Measurements from ENCODE around the gene SLC35F1. TPM values are rescaled to one million over a fixed set of nuclear protein-coding genes. Genes with fewer than 3 reads are reported as not detected.

The SLC35F1 gene
- total and polyA plus RNA-seq, 10 of the 15 experiments (the other 5 are each of a cell fraction or from before 2014, with no cell fraction given) = 0.01 TPM; not detected in 9

DNA sequence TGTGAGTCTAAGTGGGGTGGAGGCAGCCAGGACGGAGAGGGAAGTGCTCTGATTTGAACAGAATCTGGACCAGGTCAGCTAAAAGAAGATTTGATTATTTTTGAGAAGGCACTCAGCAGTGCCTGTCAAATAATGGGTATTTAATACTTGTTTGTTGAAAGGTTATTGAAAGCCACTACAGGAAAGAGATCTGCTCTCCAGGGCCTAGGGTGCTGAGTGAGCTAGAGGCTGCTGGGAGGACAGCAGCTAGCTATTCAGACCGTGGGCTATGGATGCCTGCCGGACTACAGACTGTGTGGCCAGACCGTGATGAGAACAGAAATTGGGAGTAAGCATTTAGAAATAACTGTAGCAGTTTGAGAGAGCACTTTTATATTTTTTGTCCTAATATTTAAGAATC, 8.8 kb downstream of the SLC35F1 start:
- no peak overlapping the region for H3K27ac ChIP-seq (ENCODE audit: control insufficient read depth, insufficient read depth)
- H2AFZ ChIP-seq (ENCODE audit: control insufficient read depth, low read depth, low read length) = no peak overlapping the region
- intact Hi-C loops (cut with micrococcal nuclease; ENCODE audit: unreplicated experiment) (no loop called here), in situ Hi-C loops (cut with MboI) (no loop called here)
- POLR2A ChIA-PET = no interaction called here
- RAD21 ChIA-PET (ENCODE audit: unreplicated experiment) = no interaction called here
- H3K9ac ChIP-seq (ENCODE audit: control insufficient read depth, insufficient read depth, low read length) = no peak overlapping the region
- H3K36me3 ChIP-seq (ENCODE audit: control insufficient read depth in 2 of 2, insufficient read depth in 2 of 2, low read length in 1 of 2) = no peaks in the 10 kb centered on the region
- ATAC-seq (no peak), FAIRE-seq (no peak), DNase-seq (ENCODE audit: low read depth, low spot score) (no peak)
- H3K4me1 ChIP-seq (ENCODE audit: control insufficient read depth, insufficient read depth, low read length) = no peaks in the 10 kb centered on the region
- H3K79me2 ChIP-seq (ENCODE audit: control insufficient read depth, insufficient read depth, low read length) = no peaks in the 10 kb centered on the region
- no peaks in the 10 kb centered on the region for H3K9me3 ChIP-seq (replicated peaks; ENCODE audit: control insufficient read depth, insufficient read depth, low read length)
- SMC1A ChIA-PET (ENCODE audit: uncharacterized antibody, unreplicated experiment) = no interaction called here
- no TSS peak for BruUV-seq (replicated peaks)
- CTCF ChIA-PET = no interaction called here
- no peak overlapping the region for H3K4me2 ChIP-seq (ENCODE audit: control insufficient read depth, insufficient read depth)
- no peak overlapping the region for H3K4me3 ChIP-seq
- H4K20me1 ChIP-seq (ENCODE audit: control insufficient read depth, insufficient read depth) = no peaks in the 10 kb centered on the region
- TF ChIP-seq, protein P1, sequence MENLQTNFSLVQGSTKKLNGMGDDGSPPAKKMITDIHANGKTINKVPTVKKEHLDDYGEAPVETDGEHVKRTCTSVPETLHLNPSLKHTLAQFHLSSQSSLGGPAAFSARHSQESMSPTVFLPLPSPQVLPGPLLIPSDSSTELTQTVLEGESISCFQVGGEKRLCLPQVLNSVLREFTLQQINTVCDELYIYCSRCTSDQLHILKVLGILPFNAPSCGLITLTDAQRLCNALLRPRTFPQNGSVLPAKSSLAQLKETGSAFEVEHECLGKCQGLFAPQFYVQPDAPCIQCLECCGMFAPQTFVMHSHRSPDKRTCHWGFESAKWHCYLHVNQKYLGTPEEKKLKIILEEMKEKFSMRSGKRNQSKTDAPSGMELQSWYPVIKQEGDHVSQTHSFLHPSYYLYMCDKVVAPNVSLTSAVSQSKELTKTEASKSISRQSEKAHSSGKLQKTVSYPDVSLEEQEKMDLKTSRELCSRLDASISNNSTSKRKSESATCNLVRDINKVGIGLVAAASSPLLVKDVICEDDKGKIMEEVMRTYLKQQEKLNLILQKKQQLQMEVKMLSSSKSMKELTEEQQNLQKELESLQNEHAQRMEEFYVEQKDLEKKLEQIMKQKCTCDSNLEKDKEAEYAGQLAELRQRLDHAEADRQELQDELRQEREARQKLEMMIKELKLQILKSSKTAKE (IDR thresholded peaks at IDR 0.05; ENCODE audit: low read depth, poor library complexity, severe bottlenecking) = no peak
- TF ChIP-seq DPF2 (IDR thresholded peaks at IDR 0.05) = no peak
- TF ChIP-seq, protein P2, sequence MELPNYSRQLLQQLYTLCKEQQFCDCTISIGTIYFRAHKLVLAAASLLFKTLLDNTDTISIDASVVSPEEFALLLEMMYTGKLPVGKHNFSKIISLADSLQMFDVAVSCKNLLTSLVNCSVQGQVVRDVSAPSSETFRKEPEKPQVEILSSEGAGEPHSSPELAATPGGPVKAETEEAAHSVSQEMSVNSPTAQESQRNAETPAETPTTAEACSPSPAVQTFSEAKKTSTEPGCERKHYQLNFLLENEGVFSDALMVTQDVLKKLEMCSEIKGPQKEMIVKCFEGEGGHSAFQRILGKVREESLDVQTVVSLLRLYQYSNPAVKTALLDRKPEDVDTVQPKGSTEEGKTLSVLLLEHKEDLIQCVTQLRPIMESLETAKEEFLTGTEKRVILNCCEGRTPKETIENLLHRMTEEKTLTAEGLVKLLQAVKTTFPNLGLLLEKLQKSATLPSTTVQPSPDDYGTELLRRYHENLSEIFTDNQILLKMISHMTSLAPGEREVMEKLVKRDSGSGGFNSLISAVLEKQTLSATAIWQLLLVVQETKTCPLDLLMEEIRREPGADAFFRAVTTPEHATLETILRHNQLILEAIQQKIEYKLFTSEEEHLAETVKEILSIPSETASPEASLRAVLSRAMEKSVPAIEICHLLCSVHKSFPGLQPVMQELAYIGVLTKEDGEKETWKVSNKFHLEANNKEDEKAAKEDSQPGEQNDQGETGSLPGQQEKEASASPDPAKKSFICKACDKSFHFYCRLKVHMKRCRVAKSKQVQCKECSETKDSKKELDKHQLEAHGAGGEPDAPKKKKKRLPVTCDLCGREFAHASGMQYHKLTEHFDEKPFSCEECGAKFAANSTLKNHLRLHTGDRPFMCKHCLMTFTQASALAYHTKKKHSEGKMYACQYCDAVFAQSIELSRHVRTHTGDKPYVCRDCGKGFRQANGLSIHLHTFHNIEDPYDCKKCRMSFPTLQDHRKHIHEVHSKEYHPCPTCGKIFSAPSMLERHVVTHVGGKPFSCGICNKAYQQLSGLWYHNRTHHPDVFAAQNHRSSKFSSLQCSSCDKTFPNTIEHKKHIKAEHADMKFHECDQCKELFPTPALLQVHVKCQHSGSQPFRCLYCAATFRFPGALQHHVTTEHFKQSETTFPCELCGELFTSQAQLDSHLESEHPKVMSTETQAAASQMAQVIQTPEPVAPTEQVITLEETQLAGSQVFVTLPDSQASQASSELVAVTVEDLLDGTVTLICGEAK (IDR thresholded peaks at IDR 0.05; ENCODE audit: borderline replicate concordance) = no peak
- TF ChIP-seq CHD1 (IDR thresholded peaks at IDR 0.05; ENCODE audit: low read depth, low read length) = no peak
- TF ChIP-seq KLF5 (IDR thresholded peaks at IDR 0.05; ENCODE audit: partially characterized antibody) = no peak
- no peak for TF ChIP-seq YY1 (IDR thresholded peaks at IDR 0.05; ENCODE audit: low read depth, low read length)
- TF ChIP-seq, protein P3, sequence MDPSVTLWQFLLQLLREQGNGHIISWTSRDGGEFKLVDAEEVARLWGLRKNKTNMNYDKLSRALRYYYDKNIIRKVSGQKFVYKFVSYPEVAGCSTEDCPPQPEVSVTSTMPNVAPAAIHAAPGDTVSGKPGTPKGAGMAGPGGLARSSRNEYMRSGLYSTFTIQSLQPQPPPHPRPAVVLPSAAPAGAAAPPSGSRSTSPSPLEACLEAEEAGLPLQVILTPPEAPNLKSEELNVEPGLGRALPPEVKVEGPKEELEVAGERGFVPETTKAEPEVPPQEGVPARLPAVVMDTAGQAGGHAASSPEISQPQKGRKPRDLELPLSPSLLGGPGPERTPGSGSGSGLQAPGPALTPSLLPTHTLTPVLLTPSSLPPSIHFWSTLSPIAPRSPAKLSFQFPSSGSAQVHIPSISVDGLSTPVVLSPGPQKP (IDR thresholded peaks at IDR 0.05; ENCODE audit: low read depth, low read length) = no peak
- TF ChIP-seq IKZF1 (conservative IDR thresholded peaks at IDR 0.05) = no peak
- no peak for TF ChIP-seq ZZZ3 (IDR thresholded peaks at IDR 0.05; ENCODE audit: control insufficient read depth, insufficient read length, low read depth)
- TF ChIP-seq ASH2L (IDR thresholded peaks at IDR 0.05; ENCODE audit: borderline replicate concordance, low read depth) = no peak
- TF ChIP-seq NFIC (IDR thresholded peaks at IDR 0.05; ENCODE audit: low read depth, low read length) = no peak
- no peak for TF ChIP-seq HDAC2 (IDR thresholded peaks at IDR 0.05)
- peaks cover 0 to 9% of the 10 kb centered on the region in 2 experiments for H3K27me3 ChIP-seq (replicated peaks in 1 of 2; ENCODE audit: control insufficient read depth in 2 of 2, insufficient read depth in 2 of 2, low read length in 1 of 2)
- WGBS (ENCODE audit: insufficient coverage, insufficient replicate concordance, low lambda C conversion rate, missing lambda C conversion rate) = 30% methylated on average over 4 of the region's 4 CpGs
